Parathyroid adenoma (tissue), 2 donors: ENCODE data around the gene CCDC91.

Experiments used
- H2AFZ ChIP-seq: fragments of 300-600 bp; sonication (generic); one replicate; pipeline ENCODE4 v1.7.0; 2017; ENCODE audit warnings: antibody characterized with exemption, mild to moderate bottlenecking
- H3K27ac ChIP-seq: fragments of 300-600 bp; sonication (generic); one replicate; pipeline ENCODE4 v1.7.0; 2017
- H3K27me3 ChIP-seq: fragments of 300-600 bp; sonication (generic); one replicate; pipeline ENCODE4 v1.7.0; 2017; ENCODE audit warnings: low read length; ENCODE audit not compliant: control insufficient read depth, insufficient read depth
- H3K36me3 ChIP-seq: fragments of 300-600 bp; sonication (generic); one replicate; pipeline ENCODE4 v1.7.0; 2017; ENCODE audit warnings: low read length; ENCODE audit not compliant: control insufficient read depth, insufficient read depth
- H3K4me1 ChIP-seq: fragments of 300-600 bp; sonication (generic); one replicate; pipeline ENCODE4 v1.7.0; 2017; ENCODE audit warnings: control low read depth
- H3K4me2 ChIP-seq: fragments of 300-600 bp; sonication (generic); one replicate; pipeline ENCODE4 v1.7.0; 2017; ENCODE audit warnings: low read length
- H3K4me3 ChIP-seq: fragments of 300-600 bp; sonication (generic); one replicate; pipeline ENCODE4 v1.7.0; 2017; ENCODE audit warnings: low read depth, low read length
- H3K79me2 ChIP-seq: fragments of 300-600 bp; sonication (generic); one replicate; pipeline ENCODE4 v1.7.0; 2017; ENCODE audit warnings: control low read depth
- H3K9ac ChIP-seq: fragments of 300-600 bp; sonication (generic); one replicate; pipeline ENCODE4 v1.7.0; 2017; ENCODE audit warnings: mild to moderate bottlenecking
- H3K9me3 ChIP-seq: fragments of 300-600 bp; sonication (generic); one replicate; pipeline ENCODE4 v1.7.0; 2017; ENCODE audit warnings: low read length; ENCODE audit not compliant: control insufficient read depth
- TF ChIP-seq, protein P1 (sequence below): fragments of 300-600 bp; sonication (generic); IDR thresholded peaks from one replicate; pipeline ENCODE4 v1.7.0; 2017; ENCODE audit warnings: antibody characterized with exemption, mild to moderate bottlenecking
- donor health status: primary hyperparathyroidism.

Gene CCDC91

DNA sequence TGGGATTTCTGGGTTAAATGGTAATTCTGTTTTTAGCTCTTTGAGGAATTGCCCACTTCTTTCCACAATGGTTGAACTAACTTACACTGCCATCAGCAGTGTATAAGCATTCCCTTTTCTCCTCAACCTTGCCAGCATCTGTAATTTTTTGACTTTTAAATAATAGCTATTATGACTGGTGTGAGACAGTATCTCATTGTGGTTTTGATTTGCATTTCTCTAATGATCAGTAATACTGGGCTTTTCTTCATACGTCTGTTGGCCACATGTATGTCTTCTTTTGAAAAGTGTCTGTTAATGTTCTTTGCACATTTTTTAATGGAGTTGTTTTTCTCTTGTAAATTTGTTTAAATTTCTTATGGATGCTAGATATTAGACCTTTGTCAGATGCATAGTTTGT lies 323.7 kb downstream of the CCDC91 start:
- Histone ChIP-seq H3K4me1 (no peaks in the 10 kb centered on the region), H2AFZ (no peak overlapping the region), H3K4me2 (no peak overlapping the region), H3K4me3 (no peak overlapping the region), H3K27me3 (no peaks in the 10 kb centered on the region), H3K79me2 (no peaks in the 10 kb centered on the region), H3K27ac (no peak overlapping the region), H3K9ac (no peak overlapping the region), H3K36me3 (no peaks in the 10 kb centered on the region), H3K9me3 (no peaks in the 10 kb centered on the region)
- TF ChIP-seq, protein P1, sequence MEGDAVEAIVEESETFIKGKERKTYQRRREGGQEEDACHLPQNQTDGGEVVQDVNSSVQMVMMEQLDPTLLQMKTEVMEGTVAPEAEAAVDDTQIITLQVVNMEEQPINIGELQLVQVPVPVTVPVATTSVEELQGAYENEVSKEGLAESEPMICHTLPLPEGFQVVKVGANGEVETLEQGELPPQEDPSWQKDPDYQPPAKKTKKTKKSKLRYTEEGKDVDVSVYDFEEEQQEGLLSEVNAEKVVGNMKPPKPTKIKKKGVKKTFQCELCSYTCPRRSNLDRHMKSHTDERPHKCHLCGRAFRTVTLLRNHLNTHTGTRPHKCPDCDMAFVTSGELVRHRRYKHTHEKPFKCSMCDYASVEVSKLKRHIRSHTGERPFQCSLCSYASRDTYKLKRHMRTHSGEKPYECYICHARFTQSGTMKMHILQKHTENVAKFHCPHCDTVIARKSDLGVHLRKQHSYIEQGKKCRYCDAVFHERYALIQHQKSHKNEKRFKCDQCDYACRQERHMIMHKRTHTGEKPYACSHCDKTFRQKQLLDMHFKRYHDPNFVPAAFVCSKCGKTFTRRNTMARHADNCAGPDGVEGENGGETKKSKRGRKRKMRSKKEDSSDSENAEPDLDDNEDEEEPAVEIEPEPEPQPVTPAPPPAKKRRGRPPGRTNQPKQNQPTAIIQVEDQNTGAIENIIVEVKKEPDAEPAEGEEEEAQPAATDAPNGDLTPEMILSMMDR: no peak

DNA sequence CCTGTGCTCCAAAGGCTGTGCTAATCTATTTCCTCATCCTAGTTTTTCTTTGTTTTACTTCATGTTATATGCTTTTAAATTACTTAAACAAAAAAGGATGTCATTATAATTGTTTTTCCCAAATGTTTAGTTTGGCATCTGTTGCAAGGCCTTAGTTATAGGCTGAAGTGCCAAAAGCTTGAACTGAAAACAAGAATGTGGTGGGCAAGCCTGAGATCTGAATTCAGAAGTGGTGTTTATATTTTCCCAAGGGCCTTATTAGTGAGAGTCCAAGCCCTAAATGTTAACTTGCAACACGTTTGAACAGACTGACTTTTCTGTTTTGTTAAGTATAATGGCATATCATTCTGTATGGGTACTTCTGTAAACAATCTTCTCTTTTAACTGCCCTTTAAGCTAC lies 326.8 kb downstream of the CCDC91 start:
- Histone ChIP-seq H3K27ac (no peak overlapping the region), H3K9me3 (no peaks in the 10 kb centered on the region), H3K27me3 (no peaks in the 10 kb centered on the region), H3K4me3 (no peak overlapping the region), H3K4me2 (no peak overlapping the region), H3K9ac (no peak overlapping the region), H3K4me1 (no peaks in the 10 kb centered on the region), H2AFZ (no peak overlapping the region), H3K36me3 (no peaks in the 10 kb centered on the region), H3K79me2 (no peaks in the 10 kb centered on the region)
- TF ChIP-seq, protein P1: no peak

DNA sequence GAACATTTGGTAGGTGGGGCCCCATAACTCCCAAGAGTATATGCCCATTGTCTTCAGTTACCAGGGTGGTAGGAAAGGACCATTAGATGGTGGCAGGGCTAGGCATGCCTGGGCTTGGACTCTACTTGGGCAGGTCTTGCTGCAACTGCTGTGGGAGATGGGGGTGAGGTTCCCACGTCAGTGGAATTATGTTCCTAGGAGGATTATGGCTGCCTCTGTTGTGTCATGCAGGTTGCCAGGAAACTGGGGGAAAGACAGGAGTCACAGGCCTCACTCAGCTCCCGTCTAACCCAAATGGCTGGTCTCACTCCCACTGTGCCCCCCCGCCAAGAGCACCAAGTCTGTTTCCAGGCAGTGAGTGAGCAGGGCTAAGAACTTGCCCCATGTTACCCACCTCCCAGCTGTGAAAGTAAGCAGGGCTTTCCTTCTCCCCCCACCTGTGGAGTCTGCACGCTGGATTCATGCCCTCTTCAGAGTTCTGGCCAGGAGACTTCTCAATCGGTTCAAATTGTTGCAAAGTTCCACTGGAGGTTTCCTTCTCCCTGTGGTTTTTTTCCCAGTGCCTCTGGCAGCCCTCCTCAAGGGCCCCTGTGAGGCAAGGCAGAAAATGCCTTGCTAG lies 337.5 kb downstream of the CCDC91 start:
- Histone ChIP-seq H3K36me3 (no peaks in the 10 kb centered on the region), H3K4me1 (no peaks in the 10 kb centered on the region), H3K9me3 (no peaks in the 10 kb centered on the region), H3K27me3 (no peaks in the 10 kb centered on the region), H3K4me2 (no peak overlapping the region), H2AFZ (no peak overlapping the region), H3K79me2 (no peaks in the 10 kb centered on the region), H3K4me3 (no peak overlapping the region), H3K27ac (no peak overlapping the region), H3K9ac (no peak overlapping the region)
- TF ChIP-seq, protein P1: no peak

DNA sequence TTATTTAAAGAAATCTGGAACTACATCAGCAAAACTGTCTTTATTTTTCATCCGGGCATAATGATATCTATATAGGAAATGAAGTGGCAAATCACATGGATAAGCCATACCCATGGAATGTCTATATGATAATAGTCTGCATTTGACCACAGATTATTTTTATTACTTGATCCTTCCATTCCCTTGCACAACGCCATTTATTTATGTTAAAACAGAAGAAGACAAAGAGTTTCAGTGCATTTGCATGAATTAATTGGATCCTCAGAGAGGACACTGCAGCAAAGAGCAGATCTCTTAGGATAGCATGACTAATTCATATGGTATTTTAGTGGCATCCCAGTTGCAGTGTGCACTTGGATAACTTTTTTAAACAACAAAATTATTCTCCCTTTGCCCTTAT lies 345.0 kb downstream of the CCDC91 start:
- no peaks in the 10 kb centered on the region for H3K9me3 ChIP-seq
- H3K9ac ChIP-seq: no peak overlapping the region
- no peaks in the 10 kb centered on the region for H3K27me3 ChIP-seq
- H3K4me2 ChIP-seq: no peak overlapping the region
- no peaks in the 10 kb centered on the region for H3K4me1 ChIP-seq
- TF ChIP-seq, protein P1: no peak
- no peak overlapping the region for H3K27ac ChIP-seq
- H3K79me2 ChIP-seq: no peaks in the 10 kb centered on the region
- no peak overlapping the region for H2AFZ ChIP-seq
- no peaks in the 10 kb centered on the region for H3K36me3 ChIP-seq
- no peak overlapping the region for H3K4me3 ChIP-seq

DNA sequence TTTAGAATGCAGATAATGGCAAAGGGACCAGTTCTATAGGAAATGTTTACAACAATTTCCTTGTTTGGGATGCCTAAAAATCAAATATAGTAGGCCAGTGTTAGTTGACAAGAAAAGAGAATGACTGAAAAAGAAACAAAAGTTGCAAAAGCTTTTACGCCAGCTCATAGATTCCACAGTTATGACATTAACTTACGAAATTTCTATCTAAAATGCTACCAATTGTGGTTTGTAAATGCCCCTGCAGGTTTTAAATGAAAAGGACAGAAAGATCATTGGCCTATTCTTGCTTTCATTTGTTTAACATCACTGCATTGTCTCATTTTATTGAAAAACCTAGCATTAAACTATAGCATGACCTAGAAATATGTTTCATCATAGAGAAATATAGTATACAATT lies 345.8 kb downstream of the CCDC91 start:
- Histone ChIP-seq H3K9me3 (no peaks in the 10 kb centered on the region), H3K4me1 (no peaks in the 10 kb centered on the region), H2AFZ (no peak overlapping the region), H3K27ac (no peak overlapping the region), H3K9ac (no peak overlapping the region), H3K79me2 (no peaks in the 10 kb centered on the region), H3K27me3 (no peaks in the 10 kb centered on the region), H3K4me3 (no peak overlapping the region), H3K4me2 (no peak overlapping the region), H3K36me3 (no peaks in the 10 kb centered on the region)
- TF ChIP-seq, protein P1: no peak
